Superior temporal gyrus (tissue), 1 donor: ENCODE results near the gene CENPP.
"Not testable (repeated sequence)": the region's sequence is repeated elsewhere in the genome, so short reads cannot be mapped to it uniquely, and the experiment has no call there.

ENCODE experiments used
- DNase-seq: peaks from one replicate; pipeline ENCODE4 v3.0.0-alpha.2; 2016; ENCODE audit errors: extremely low spot score

The CENPP gene

GRCh38 chr9:92538541-92538940, 212.8 kb downstream of the CENPP start:
- DNase-seq = no peak

GRCh38 chr9:92543972-92544371, 218.2 kb downstream of the CENPP start:
- DNase-seq = no peak

DNA sequence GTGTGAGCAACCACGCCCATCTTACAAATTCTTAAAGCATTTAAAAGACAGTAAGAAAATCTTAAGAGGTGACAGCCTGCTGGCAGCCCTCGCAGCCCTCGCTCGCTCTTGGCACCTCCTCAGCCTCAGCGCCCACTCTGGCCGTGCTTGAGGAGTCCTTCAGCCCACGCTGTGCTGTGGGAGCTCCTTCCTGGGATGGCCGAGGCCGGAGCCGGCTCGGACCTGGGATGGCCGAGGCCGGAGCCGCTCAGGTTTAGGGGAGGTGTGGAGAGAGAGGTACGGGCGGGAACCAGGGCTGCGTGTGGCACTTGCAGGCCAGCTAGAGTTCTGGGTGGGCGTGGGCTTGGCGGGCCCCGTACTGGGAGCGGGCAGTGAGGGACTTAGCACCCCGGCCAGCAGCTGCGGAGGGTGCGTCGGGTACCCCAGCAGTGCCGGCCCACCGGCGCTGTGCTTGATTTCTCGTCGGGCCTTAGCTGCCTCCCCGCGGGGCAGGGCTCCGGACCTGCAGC, 219.3 kb downstream of the CENPP start:
- DNase-seq = no peak

- no peak for DNase-seq
Measured at GRCh38 chr9:92547356-92547755, 221.6 kb downstream of the CENPP start.

DNA sequence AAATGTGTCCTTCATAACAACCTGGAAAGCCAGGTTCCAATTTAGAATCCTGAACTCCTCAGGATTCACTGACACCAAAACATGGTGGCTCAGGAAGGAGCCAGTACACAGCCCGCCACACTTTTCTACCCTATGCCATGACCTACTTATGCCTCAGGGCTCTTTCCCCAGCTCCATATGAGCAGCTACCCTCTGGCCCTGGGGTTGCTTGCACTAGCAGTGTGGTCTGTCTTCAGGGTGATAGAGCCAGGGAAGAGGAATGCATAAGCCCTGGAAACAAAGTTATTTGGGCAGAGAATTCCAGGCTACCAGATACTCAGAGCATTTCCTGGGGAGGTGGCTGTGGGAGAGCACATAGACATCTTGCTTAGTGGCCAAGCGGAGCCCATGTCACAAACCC, 225.0 kb downstream of the CENPP start:
- no peak for DNase-seq

GRCh38 chr9:92558612-92559374, 233.0 kb downstream of the CENPP start:
- DNase-seq = no peak

DNA sequence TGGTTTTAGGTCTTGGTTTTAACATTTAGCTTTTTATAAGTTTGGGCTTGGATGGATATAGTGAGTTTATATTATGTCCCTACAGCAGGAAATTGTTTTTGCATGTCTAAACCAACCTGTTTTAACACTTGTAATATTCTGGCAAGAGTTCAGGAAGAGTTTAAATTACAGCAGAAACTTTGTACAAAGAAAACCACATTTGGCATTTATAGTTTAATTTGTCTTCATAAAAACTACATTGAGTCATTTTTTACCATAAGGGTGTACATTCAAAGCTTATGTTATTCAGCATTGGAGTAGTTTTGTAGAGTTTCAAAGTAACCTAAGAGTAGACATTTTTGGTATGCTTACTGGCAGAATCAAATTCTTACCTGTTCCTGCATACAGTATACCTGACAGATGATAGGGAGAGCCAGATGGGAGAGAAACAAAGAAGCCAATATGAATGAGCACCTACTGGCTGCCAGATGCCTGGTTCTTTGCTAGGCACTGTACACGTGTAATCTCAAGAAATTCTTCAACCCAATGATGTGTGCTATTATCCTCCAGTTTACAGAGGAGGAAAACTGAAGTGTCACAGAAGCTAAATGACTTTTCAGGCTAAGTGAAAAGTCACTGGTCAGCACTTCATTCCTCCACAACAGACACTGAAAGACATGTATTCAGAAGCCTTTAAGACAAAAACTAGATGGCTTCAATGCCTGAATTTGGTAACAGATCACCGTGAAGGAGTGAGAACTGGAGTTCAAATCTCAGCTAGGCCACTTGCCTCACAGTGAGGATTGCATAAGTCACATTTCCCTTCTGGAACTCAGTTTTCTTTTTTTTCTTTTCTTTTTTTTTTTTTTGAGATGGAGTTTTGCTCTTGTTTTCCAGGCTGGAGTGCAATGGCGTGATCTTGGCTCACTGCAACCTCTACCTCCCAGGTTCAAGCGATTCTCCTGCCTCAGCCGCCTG, 235.9 kb downstream of the CENPP start:
- DNase-seq = no peak

GRCh38 chr9:92562461-92562967, 236.8 kb downstream of the CENPP start:
- no peak for DNase-seq

GRCh38 chr9:92563116-92564100, 237.7 kb downstream of the CENPP start:
- DNase-seq = no peak

- no peak for DNase-seq
Measured at GRCh38 chr9:92564504-92564903, 238.8 kb downstream of the CENPP start.

DNA sequence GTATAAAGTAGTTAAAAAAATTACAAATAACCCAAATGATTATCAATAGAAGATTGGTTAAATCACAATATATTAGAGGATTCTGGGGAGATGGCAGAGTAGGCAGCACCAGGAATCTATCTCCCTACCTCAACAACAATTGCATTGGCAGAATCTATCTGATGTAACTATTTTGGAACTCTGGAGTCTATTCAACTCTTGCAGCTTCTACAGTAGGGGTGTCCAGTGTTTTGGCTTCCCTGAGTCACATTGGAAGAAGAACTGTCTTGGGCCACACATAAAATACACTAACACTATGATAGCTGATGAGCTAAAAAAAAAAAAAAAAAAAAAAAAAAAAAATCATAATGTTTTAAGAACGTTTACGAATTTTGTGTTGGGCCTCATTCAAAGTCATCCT, 239.2 kb downstream of the CENPP start:
- no peak for DNase-seq

DNA sequence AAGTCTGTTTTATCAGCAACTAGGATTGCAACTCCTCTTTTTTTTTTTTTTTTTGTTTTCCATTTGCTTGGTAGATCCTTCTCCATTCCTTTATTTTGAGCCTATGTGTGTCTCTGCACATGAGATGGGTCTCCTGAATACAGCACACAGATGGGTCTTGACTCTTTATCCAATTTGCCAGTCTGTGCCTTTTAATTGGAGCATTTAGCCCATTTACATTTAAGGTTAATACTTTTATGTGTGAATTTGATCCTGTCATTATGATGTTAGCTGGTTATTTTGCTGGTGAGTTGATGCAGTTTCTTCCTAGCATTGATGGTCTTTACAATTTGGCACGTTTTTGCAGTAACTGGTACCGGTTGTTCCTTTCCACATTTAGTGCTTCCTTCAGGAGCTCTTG, 246.1 kb downstream of the CENPP start:
- not testable (repeated sequence) for DNase-seq

DNA sequence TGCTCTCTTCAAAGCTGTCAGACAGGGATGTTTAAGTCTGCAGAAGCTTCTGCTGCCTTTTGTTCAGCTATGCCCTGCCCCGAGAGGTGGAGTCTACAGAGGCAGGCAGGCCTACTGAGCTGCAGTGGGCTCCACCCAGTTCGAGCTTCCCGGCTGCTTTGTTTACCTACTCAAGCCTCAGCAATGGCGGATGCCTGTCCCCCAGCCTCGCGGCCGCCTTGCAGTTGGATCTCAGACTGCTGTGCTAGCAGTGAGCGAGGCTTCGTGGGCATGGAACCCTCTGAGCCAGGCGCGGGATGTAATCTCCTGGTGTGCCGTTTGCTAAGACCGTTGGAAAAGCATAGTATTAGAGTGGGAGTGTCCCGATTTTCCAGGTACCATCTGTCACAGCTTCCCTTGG, 247.9 kb downstream of the CENPP start:
- not testable (repeated sequence) for DNase-seq

DNA sequence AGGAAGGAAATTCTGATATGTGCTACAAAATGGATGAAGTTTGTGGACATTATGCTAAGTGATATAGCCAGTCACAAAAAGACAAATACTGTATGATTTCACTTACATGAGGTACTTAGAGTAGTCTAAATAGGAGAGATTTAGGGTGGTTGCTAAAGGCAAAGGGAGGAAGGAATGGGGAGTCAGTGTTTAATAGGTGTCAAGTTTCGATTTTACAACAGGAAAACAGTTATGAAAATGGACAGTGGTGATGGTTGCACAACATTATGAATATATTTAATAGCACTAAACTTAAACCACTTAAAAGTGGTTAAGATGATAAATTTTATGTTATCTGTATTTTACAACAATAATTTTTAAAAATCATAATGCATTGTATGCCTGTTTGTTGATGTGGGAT, 250.4 kb downstream of the CENPP start:
- DNase-seq = no peak

- DNase-seq = no peak
Measured at GRCh38 chr9:92589923-92590322, 264.2 kb downstream of the CENPP start.

DNA sequence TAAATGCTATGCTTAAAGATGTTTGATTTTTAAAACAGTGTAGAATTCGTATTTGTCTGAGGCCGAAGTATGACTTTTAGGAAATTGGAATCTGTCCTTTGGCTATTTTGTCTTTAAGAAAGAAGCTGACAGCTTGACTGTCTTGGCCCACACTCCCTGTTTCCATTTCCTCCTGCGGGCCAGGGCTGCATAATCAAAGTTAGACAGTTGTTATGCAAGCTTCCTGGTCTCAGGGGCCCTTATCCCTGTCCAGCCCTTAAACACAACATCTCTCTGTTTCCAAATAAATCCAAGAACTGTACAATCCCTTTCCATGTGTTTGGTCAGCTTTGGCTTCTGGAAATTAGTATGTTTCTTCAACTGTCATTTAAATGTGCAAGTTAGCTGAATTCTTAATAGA, 264.6 kb downstream of the CENPP start:
- no peak for DNase-seq

DNA sequence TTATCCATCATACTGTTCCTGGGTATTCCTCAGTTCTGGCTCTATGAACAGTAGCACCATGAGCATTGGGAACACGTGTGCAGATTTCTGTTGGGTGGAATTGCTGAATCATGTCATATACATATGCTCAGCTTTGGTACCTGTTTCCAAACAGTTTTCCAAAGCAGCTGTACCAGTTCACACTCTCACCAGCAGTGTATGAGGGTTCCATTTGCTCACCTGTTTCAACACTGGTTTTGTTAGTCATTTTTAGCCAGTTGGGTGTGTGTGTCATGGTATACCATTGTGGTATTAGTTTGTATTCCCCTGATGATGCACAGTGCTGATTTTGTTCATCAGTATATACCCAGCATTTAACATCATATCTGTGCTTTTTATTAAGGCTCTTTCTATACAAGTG, 266.8 kb downstream of the CENPP start:
- DNase-seq = no peak

GRCh38 chr9:92592946-92593861, 267.5 kb downstream of the CENPP start:
- DNase-seq = no peak

DNA sequence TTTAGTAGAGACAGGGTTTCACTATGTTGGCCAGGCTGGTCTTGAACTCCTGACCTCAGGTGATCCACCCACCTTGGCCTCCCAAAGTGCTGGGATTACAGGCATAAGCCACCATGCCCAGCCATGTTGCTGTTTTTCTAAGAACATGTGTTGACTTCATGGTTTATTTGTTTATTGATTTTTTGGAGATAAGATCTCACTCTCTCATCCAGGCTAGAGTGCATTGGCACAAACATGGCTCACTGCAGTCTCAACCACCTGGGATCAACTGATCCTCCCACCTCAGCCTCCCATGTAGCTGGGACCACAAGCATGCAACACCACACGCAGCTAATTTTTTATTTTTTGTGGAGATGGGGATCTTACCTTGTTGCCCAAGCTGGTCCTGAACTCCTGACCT, 269.3 kb downstream of the CENPP start:
- not testable (repeated sequence) for DNase-seq

- DNase-seq = no peak
Measured at GRCh38 chr9:92595930-92596329, 270.2 kb downstream of the CENPP start.
